ENCODE measurements around the gene ACTG1. TPM values are rescaled to one million over a fixed set of nuclear protein-coding genes. Genes with fewer than 3 reads are reported as not detected.

The ACTG1 gene
- total and polyA plus RNA-seq, 4 donors: 347 to 1,699 (median 1,282) TPM

GRCh38 chr17:81487487-81488275, 24.9 kb downstream of the ACTG1 start (continued):
- TF ChIP-seq ZBTB33 (IDR thresholded peaks at IDR 0.05) (no peak), RAD21 (IDR thresholded peaks at IDR 0.05) (no peak), YY1 (IDR thresholded peaks at IDR 0.05) (no peak)

- Histone ChIP-seq H3K4me3 (ENCODE audit: low read depth in 1 of 3, low read length in 3 of 3) (no peak overlapping the region), H3K4me1 (ENCODE audit: control insufficient read depth in 4 of 4, insufficient read depth in 4 of 4, low read length in 3 of 4) (peaks cover 5 to 14% (median 11%) of the 10 kb centered on the region in 4 donors), H3K9me3 (ENCODE audit: control insufficient read depth in 4 of 4, low read length in 3 of 4) (no peaks in the 10 kb centered on the region), H3K27me3 (ENCODE audit: control insufficient read depth in 4 of 4, insufficient read depth in 4 of 4, low read length in 3 of 4) (no peaks in the 10 kb centered on the region), H3K36me3 (ENCODE audit: control insufficient read depth in 4 of 4, insufficient read depth in 3 of 4, low read depth in 1 of 4, low read length in 3 of 4) (no peaks in the 10 kb centered on the region), H3K27ac (ENCODE audit: low read depth in 1 of 2, low read length in 2 of 2) (no peak overlapping the region), H3K9ac (ENCODE audit: low read depth in 1 of 2, low read length in 2 of 2) (no peak overlapping the region)
- no peak for DNase-seq (ENCODE audit: low spot score)
- 81% methylated on average over 10 of the region's 10 CpGs for WGBS
- TF ChIP-seq YY1 (IDR thresholded peaks at IDR 0.05) (no peak), EGR1 (IDR thresholded peaks at IDR 0.05; ENCODE audit: low read depth in 2 of 2) (no peak), GABPA (IDR thresholded peaks at IDR 0.05 in 1 of 2, conservative IDR thresholded peaks at IDR 0.05 in 1 of 2) (no peak), ATF3 (IDR thresholded peaks at IDR 0.05) (no peak), MAX (IDR thresholded peaks at IDR 0.05) (no peak), JUND (IDR thresholded peaks at IDR 0.05) (no peak), REST (IDR thresholded peaks at IDR 0.05) (no peak), SP1 (IDR thresholded peaks at IDR 0.05) (no peak), RAD21 (IDR thresholded peaks at IDR 0.05) (no peak), FOXA2 (IDR thresholded peaks at IDR 0.05) (no peak), FOXA1 (IDR thresholded peaks at IDR 0.05) (no peak), HNF4A (conservative IDR thresholded peaks at IDR 0.05) (no peak), NR2F2 (IDR thresholded peaks at IDR 0.05) (no peak), HNF4G (IDR thresholded peaks at IDR 0.05) (no peak), ZBTB33 (IDR thresholded peaks at IDR 0.05) (no peak), CTCF (IDR thresholded peaks at IDR 0.05; ENCODE audit: low read depth, low read length, missing input control) (no peak), RXRA (IDR thresholded peaks at IDR 0.05) (no peak), TAF1 (conservative IDR thresholded peaks at IDR 0.05) (no peak)
These were observed 25.5 kb downstream of the ACTG1 start for GRCh38 chr17:81487089-81487486.
